ENCODE measurements around the gene ZSCAN21.

The ZSCAN21 gene

DNA sequence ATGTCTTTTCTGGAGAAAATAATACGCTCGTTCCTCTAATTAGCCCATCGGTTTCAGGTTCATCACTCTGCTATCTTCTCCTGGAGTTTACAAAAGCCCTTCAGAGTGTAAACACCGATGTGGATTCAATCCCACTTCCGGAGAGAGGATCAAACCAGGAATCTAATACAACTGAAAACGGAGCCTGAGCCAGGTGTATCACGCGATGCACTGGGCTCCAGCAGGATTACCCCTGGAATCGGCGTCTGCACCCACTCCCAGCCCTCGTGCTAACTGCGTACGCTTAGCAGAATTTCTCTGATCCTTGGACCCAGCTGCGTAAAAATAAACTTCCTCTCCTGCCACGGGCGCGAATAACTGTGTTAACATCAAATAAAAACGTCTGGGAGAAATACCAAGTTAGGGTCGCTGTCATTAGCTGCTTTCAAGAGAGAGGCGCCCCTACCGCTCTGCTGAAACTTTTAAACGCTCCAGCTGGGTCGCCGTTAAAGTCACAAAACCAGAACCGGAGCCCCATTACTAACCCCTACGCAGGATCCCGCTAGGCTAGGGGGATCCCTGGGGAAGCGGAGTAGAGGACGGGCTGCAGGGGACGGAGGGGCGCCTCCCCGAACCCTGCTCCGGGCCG is 31.4 kb downstream of the ZSCAN21 start:
- no peaks in the 10 kb centered on the region for H3K27me3 ChIP-seq (ENCODE audit: control insufficient read depth, insufficient read depth, low read length)

DNA sequence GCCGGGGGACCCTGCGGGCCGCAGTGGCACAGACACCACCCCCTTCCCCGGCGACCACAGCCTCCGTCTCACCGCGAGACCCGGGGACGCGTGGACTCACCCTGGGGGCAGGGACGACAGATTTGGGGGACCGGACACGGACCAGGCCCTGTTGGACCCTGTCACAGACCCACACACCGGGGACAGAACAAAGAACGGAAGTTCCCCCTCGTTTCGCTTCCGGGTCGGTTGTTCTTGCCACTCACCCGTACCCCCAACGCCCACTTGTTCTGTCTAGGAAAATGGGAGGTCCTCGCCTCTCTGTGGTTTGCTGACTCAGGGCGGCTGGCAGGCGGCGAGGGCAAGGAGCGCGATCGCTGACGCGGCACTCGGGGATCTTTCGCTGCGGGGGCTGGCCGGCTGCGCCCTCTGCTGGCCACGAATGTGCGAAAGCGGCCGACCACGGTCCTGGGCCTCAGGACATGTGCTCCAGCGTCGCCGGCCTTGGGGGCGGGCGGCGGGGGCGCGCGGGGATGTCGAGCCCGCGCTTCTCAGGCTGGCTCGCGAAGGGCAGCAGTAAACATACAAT is 32.0 kb downstream of the ZSCAN21 start, which contains the start of gene ZNF3:
TSS of gene ZNF3 (minus strand) at position 189 of the 568 bp plus-strand sequence. CDS start 4,366 bp downstream, outside the sequence.
- no peaks in the 10 kb centered on the region for H3K27me3 ChIP-seq (ENCODE audit: control insufficient read depth, insufficient read depth, low read length)
- H3K4me3 ChIP-seq (ENCODE audit: low read depth, low read length), result peak within 1 kb of the TSS; percentile 67
- peak within 1 kb of the TSS; percentile 80 for H3K9ac ChIP-seq (ENCODE audit: low read depth, low read length)
- H3K4me1 ChIP-seq (ENCODE audit: control insufficient read depth, insufficient read depth, low read length), result peaks cover 6% of the 10 kb centered on the region
- peaks cover 19% of the 10 kb centered on the region for H3K36me3 ChIP-seq (ENCODE audit: control insufficient read depth, insufficient read depth, low read length)
- no peaks in the 10 kb centered on the region for H3K9me3 ChIP-seq (ENCODE audit: control insufficient read depth, insufficient read depth, low read length)

More for the DNA sequence above, 31.4 kb downstream of the ZSCAN21 start:
- peaks cover 25% of the 10 kb centered on the region for H3K36me3 ChIP-seq (ENCODE audit: control insufficient read depth, insufficient read depth, low read length)
- no peaks in the 10 kb centered on the region for H3K9me3 ChIP-seq (ENCODE audit: control insufficient read depth, insufficient read depth, low read length)
- peaks cover 6% of the 10 kb centered on the region for H3K4me1 ChIP-seq (ENCODE audit: control insufficient read depth, insufficient read depth, low read length)
- H3K9ac ChIP-seq (ENCODE audit: low read depth, low read length), result peak overlapping the region; percentile 80
- peak overlapping the region; percentile 67 for H3K4me3 ChIP-seq (ENCODE audit: low read depth, low read length)

DNA sequence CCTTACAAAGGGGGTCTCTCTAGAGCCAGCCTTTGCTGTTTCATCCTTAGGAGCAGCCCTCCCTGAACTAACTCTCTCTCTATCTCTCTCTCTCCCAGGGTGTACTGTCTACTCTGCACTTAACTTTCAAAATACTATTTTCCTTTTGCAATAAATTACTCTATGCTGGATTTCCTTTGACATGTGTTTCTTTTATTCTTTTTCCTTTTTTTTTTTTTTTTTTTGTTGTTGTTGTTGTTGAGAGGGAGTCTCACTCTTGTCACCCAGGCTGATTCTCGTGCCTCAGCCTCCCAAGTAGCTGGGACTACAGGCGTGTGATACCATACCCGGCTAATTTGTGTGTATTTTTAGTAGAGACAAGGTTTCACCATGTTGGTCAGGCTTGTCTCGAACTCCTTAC is 33.4 kb downstream of the ZSCAN21 start:
- peaks cover 11% of the 10 kb centered on the region for H3K36me3 ChIP-seq (ENCODE audit: control insufficient read depth, insufficient read depth, low read length)
- no peak overlapping the region for H3K9ac ChIP-seq (ENCODE audit: low read depth, low read length)
- H3K27me3 ChIP-seq (ENCODE audit: control insufficient read depth, insufficient read depth, low read length), result no peaks in the 10 kb centered on the region
- H3K4me3 ChIP-seq (ENCODE audit: low read depth, low read length), result peak overlapping the region; percentile 61
- H3K9me3 ChIP-seq (ENCODE audit: control insufficient read depth, insufficient read depth, low read length), result no peaks in the 10 kb centered on the region
- H3K4me1 ChIP-seq (ENCODE audit: control insufficient read depth, insufficient read depth, low read length), result peaks cover 6% of the 10 kb centered on the region

DNA sequence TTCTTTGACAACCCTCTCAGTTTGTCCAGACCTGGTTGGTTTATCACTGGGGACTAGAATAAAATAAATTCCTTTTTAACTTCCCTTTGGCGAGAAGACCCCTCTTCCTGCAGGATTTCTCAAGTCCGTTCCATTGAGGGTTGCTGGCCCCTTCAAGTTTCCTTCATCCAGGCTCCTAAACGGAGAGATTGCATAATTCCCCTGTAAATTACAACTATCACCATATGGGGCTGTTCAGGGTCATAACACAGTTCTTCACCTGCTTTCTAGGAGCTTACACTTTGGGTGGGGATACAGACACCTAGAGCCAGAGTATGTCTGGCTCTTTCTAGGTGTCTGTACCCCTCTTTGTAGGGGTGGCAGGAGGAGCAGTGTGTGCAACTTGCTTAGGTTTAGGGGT is 35.9 kb downstream of the ZSCAN21 start:
- peaks cover 3% of the 10 kb centered on the region for H3K36me3 ChIP-seq (ENCODE audit: control insufficient read depth, insufficient read depth, low read length)
- H3K9me3 ChIP-seq (ENCODE audit: control insufficient read depth, insufficient read depth, low read length), result no peaks in the 10 kb centered on the region
- no peak overlapping the region for H3K4me3 ChIP-seq (ENCODE audit: low read depth, low read length)
- no peaks in the 10 kb centered on the region for H3K27me3 ChIP-seq (ENCODE audit: control insufficient read depth, insufficient read depth, low read length)
- no peak overlapping the region for H3K9ac ChIP-seq (ENCODE audit: low read depth, low read length)
- H3K4me1 ChIP-seq (ENCODE audit: control insufficient read depth, insufficient read depth, low read length), result peaks cover 9% of the 10 kb centered on the region

DNA sequence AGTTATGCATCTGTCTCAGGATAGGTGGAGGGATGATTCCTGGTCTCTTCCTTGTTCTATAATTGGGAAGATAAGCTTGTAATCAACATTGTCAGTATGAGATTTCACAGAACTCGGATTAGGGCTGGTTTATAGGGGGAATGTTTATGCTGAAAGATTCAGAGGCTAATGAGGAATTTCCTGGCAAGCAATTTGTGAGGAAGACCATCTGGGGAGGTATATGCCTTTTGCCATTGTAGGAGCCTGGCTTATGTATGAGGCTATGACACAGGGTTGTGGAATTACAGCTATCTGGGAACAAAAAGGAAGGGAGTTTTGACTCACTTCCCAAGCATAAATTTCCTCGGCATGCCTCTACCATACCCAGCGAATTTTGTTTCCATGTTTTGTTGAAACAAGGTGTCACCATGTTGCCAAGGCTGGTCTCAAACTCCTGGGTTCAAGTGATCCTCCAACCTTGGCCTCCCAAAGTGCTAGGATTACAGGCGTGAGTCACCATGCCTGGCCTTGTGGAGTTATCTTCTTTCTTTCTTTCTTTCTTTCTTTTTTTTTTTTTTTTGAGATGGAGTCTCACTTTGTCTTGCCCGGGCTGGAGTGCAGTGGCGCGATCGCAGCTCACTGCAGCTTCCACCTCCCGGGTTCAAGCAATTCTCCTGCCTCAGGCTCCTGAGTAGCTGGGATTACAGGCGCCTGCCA is 37.6 kb downstream of the ZSCAN21 start:
- peaks cover 9% of the 10 kb centered on the region for H3K4me1 ChIP-seq (ENCODE audit: control insufficient read depth, insufficient read depth, low read length)
- no peak overlapping the region for H3K4me3 ChIP-seq (ENCODE audit: low read depth, low read length)
- peaks cover 19% of the 10 kb centered on the region for H3K36me3 ChIP-seq (ENCODE audit: control insufficient read depth, insufficient read depth, low read length)
- H3K9me3 ChIP-seq (ENCODE audit: control insufficient read depth, insufficient read depth, low read length), result no peaks in the 10 kb centered on the region
- no peaks in the 10 kb centered on the region for H3K27me3 ChIP-seq (ENCODE audit: control insufficient read depth, insufficient read depth, low read length)
- H3K9ac ChIP-seq (ENCODE audit: low read depth, low read length), result no peak overlapping the region

DNA sequence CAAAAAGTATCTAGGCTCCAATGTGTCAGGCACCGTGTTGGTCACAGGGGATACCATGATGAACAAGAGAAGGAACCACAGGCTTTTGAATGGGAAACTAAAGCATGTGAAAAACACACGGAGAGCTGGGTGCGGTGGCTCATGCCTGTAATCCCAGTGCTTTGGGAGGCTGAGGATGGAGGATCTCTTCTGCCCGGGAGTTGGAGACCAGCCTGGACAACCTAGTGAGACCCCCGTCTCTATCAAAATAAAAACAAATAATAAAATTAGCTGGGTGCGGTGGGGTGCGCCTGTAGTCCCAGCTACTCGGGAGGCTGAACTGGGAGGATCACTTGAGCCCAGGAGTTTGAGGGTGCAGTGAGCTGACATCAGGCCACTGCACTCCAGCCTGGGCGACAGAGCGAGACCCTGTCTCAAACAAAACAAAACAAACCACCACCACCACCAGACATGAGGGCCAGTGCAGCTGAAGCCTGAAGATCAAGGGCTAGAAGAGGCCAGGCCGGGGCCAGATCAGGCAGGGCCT is 38.6 kb downstream of the ZSCAN21 start:
- Histone ChIP-seq H3K4me3 (ENCODE audit: low read depth, low read length) (peak overlapping the region; percentile 71), H3K9ac (ENCODE audit: low read depth, low read length) (peak overlapping the region; percentile 93), H3K4me1 (ENCODE audit: control insufficient read depth, insufficient read depth, low read length) (peaks cover 3% of the 10 kb centered on the region), H3K9me3 (ENCODE audit: control insufficient read depth, insufficient read depth, low read length) (no peaks in the 10 kb centered on the region), H3K27me3 (ENCODE audit: control insufficient read depth, insufficient read depth, low read length) (no peaks in the 10 kb centered on the region), H3K36me3 (ENCODE audit: control insufficient read depth, insufficient read depth, low read length) (peaks cover 26% of the 10 kb centered on the region)

DNA sequence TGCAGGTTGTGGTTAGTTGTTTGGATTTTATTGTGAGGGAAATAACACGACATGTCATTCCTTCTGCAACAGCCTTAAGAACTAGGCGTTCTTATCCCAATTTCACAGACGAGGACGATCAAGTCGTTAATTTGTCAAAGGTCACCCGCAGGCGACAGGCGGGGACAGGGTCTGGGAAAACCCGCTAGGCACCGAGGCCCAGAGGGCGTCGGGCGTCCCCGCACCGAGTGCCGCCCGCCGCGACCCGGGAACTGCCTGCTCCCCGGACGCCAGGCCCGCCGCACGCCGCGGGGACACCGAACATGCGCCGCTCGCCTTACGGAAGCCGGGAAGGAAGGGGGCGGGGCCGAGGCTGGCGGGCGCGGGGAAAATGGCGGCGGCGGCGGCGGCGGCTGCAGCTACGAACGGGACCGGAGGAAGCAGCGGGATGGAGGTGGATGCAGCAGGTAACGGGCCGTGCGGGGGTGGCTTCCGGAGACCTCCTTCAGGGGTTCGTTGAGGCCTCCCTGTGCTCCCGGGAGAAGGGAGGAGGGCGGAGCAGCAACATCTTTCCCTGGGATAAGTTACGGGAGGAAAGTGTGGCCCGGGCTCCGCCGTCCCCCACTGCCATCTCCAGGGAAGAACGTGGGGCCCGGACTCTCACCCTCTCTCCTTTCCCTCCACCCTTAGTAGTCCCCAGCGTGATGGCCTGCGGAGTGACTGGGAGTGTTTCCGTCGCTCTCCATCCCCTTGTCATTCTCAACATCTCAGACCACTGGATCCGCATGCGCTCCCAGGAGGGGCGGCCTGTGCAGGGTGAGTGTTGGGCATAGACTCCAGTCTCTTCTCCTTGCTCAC is 39.3 kb downstream of the ZSCAN21 start, which contains the start of gene COPS6:
TSS of gene COPS6 (plus strand) at position 349 of the 837 bp plus-strand sequence. CDS start at position 371, 22 bp downstream.
- peak within 1 kb of the TSS; percentile 94 for H3K4me3 ChIP-seq (ENCODE audit: low read depth, low read length)
- H3K36me3 ChIP-seq (ENCODE audit: control insufficient read depth, insufficient read depth, low read length), result peaks cover 33% of the 10 kb centered on the region
- peak within 1 kb of the TSS; percentile 93 for H3K9ac ChIP-seq (ENCODE audit: low read depth, low read length)
- no peaks in the 10 kb centered on the region for H3K27me3 ChIP-seq (ENCODE audit: control insufficient read depth, insufficient read depth, low read length)
- H3K9me3 ChIP-seq (ENCODE audit: control insufficient read depth, insufficient read depth, low read length), result no peaks in the 10 kb centered on the region
- peaks cover 3% of the 10 kb centered on the region for H3K4me1 ChIP-seq (ENCODE audit: control insufficient read depth, insufficient read depth, low read length)

DNA sequence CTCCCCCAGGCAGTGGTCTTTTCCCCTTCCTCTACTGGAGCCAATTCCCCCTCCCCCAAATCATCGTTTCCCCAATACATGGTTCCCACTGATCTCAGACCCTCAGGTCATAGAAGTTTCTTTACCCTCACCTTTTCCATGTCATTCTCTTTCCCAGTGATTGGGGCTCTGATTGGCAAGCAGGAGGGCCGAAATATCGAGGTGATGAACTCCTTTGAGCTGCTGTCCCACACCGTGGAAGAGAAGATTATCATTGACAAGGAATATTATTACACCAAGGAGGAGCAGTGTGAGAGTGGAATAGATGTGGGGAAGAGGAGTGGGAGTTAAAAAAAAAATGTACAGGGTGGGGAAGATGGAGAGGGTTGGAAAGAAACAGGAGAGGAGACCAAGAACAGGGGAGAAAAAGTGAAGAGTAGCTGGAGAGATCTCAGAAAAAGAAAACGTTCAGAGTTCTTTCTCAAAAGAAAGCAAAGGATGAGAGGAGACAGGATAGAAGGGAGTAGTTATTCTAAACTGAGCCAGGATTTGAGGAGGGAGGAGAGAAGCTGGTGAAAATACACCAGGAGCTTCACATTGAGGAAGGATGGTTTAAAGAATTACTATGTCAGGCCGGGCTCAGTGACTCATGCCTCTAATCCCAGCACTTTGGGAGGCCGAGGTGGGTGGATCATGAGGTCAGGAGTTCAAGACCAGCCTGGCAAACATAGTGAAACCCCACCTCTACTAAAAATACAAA is 40.1 kb downstream of the ZSCAN21 start:
- Histone ChIP-seq H3K36me3 (ENCODE audit: control insufficient read depth, insufficient read depth, low read length) (peaks cover 38% of the 10 kb centered on the region), H3K4me3 (ENCODE audit: low read depth, low read length) (peak overlapping the region; percentile 94), H3K9me3 (ENCODE audit: control insufficient read depth, insufficient read depth, low read length) (no peaks in the 10 kb centered on the region), H3K9ac (ENCODE audit: low read depth, low read length) (peak overlapping the region; percentile 93), H3K4me1 (ENCODE audit: control insufficient read depth, insufficient read depth, low read length) (peaks cover 3% of the 10 kb centered on the region), H3K27me3 (ENCODE audit: control insufficient read depth, insufficient read depth, low read length) (no peaks in the 10 kb centered on the region)

DNA sequence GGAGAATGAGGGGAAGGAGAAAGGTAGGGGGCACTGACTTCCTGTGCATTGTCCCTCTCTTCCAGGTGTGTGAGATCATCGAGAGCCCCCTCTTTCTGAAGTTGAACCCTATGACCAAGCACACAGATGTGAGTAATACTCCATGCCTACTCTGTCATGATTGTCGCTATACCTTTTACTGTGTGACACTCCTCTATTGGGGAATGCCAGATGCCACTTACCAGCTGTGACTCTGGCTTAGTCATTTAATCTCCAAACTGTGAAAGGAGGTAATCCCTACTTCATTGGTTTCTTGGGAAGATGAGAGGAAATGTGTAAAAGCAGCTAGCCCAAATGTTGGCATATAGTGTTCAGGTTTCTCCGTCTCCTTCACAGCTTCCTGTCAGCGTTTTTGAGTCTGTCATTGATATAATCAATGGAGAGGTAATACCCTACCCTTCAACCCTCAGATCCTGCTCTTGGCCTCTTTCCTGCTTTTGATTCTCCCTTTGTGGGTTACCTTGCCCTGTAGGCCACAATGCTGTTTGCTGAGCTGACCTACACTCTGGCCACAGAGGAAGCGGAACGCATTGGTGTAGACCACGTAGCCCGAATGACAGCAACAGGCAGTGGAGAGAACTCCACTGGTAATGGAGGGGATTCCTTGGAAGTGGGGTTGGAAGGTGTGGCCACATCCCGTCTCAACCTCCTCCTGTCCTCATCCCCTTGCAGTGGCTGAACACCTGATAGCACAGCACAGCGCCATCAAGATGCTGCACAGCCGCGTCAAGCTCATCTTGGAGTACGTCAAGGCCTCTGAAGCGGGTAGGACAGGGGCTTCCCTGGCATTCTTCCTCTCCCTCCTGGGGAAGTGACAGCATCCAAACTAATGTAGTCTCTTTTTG is 41.2 kb downstream of the ZSCAN21 start:
- Histone ChIP-seq H3K9me3 (ENCODE audit: control insufficient read depth, insufficient read depth, low read length) (no peaks in the 10 kb centered on the region), H3K4me1 (ENCODE audit: control insufficient read depth, insufficient read depth, low read length) (peaks cover 3% of the 10 kb centered on the region), H3K9ac (ENCODE audit: low read depth, low read length) (no peak overlapping the region), H3K27me3 (ENCODE audit: control insufficient read depth, insufficient read depth, low read length) (no peaks in the 10 kb centered on the region), H3K4me3 (ENCODE audit: low read depth, low read length) (no peak overlapping the region), H3K36me3 (ENCODE audit: control insufficient read depth, insufficient read depth, low read length) (peaks cover 50% of the 10 kb centered on the region)

All from iPS-15b (cell line).